HCT116 (cell line): Measurements from ENCODE around the gene SMIM12. TPM values are rescaled to one million over a fixed set of nuclear protein-coding genes. Genes with fewer than 3 reads are reported as not detected.

Source experiments
- ATAC-seq: fragments of 200-7000 bp; cut with Tn5 transposase; 2 replicates; pipeline ENCODE4 v1.9.1; 2020; ENCODE audit warnings: mild to moderate bottlenecking, moderate library complexity
- BruUV-seq: library from RNA; stranded (reverse); fragments of 400-500 nt; replicated peaks from 2 replicates; lab custom pipeline; 2021; lab: Mats Ljungman, UMichigan
- CTCF ChIA-PET: fragments of 300-600 bp; sonication (Branson Sonifier 250); formaldehyde crosslinking; loops from one replicate; lab custom pipeline; 2021; ENCODE audit warnings: antibody characterized with exemption; lab: Charles Lee
- POLR2A ChIA-PET: fragments of 300-600, 350-600 bp; sonication (Branson Sonifier 250); formaldehyde crosslinking; loops from one replicate; lab custom pipeline; 2021; ENCODE audit warnings: antibody characterized with exemption; lab: Charles Lee
- RAD21 ChIA-PET, 2 experiments: fragments of 300-600 bp; sonication (Branson Sonifier 250); formaldehyde crosslinking; loops; one replicate each; lab custom pipeline; 2023; ENCODE audit warnings: low total read pairs in 2 of 2; ENCODE audit not compliant: uncharacterized antibody in 2 of 2, unreplicated experiment in 2 of 2, low non-redundant PET in 1 of 2; lab: Charles Lee
- DNase-seq: peaks from one replicate; pipeline ENCODE4 v3.0.0-alpha.2; 2010; ENCODE audit warnings: low read depth, low spot score
- H2AFZ ChIP-seq: fragments of 200-600 bp; shearing (Covaris generic), sonication (generic); 2 replicates; pipeline ENCODE4 v1.6.1; 2017; ENCODE audit warnings: low read depth, mixed run types, mixed read lengths, antibody characterized with exemption, low read length; ENCODE audit not compliant: poor library complexity, severe bottlenecking
- H3K27ac ChIP-seq: 2 replicates; pipeline ENCODE4 v1.5.1; 2012; ENCODE audit warnings: low read depth, low read length
- H3K27me3 ChIP-seq: fragments of 200-600 bp; sonication (generic); 2 replicates; pipeline ENCODE4 v1.6.1; 2016; ENCODE audit warnings: mixed run types, low read length, mixed read lengths; ENCODE audit not compliant: insufficient read depth
- H3K36me3 ChIP-seq, 2 experiments: fragments of 200-500 bp in 1 of 2; fragments of 200-600 bp in 1 of 2; sonication (Bioruptor generic) in 1 of 2; sonication (generic) in 1 of 2; 2 replicates each; pipeline versions ENCODE4 v1.5.1 to v1.6.1; 2014 to 2016; ENCODE audit warnings: low read length in 2 of 2, inconsistent platforms in 1 of 2, mixed read lengths in 1 of 2, mixed run types in 1 of 2; ENCODE audit not compliant: insufficient read depth in 2 of 2, control insufficient read depth in 1 of 2
- H3K4me1 ChIP-seq, 2 experiments: fragments of 200-600 bp in 1 of 2; sonication (generic) in 1 of 2; 2 replicates each; pipeline versions ENCODE4 v1.5.1 to v1.6.1; 2012 to 2017; ENCODE audit warnings: low read length in 2 of 2, inconsistent platforms in 1 of 2, mild to moderate bottlenecking in 1 of 2, mixed read lengths in 1 of 2, mixed run types in 1 of 2, moderate library complexity in 1 of 2; ENCODE audit not compliant: insufficient read depth in 2 of 2, control insufficient read depth in 1 of 2
- H3K4me2 ChIP-seq: fragments of 200-600 bp; sonication (generic); 2 replicates; pipeline ENCODE4 v1.6.1; 2017; ENCODE audit warnings: mixed run types, low read length, mixed read lengths
- H3K4me3 ChIP-seq, 2 experiments: fragments of 200-600 bp in 1 of 2; sonication (generic) in 1 of 2; replicated peaks in 1 of 2; 2 replicates each; pipeline ENCODE4 v1.5.1; 2011 to 2016; ENCODE audit warnings: low read length in 2 of 2, control low read depth in 1 of 2, low read depth in 1 of 2, mild to moderate bottlenecking in 1 of 2, mixed read lengths in 1 of 2, mixed run types in 1 of 2
- H3K79me2 ChIP-seq: fragments of 200-600 bp; sonication (generic); 2 replicates; pipeline ENCODE4 v1.6.1; 2017; ENCODE audit warnings: mild to moderate bottlenecking, mixed run types, low read length, moderate library complexity, mixed read lengths; ENCODE audit not compliant: insufficient read depth
- H3K9ac ChIP-seq: fragments of 200-600 bp; sonication (generic); 2 replicates; pipeline ENCODE4 v1.6.1; 2016; ENCODE audit warnings: low read length, mixed read lengths
- H3K9me2 ChIP-seq: fragments of 200-600 bp; sonication (generic), shearing (Covaris generic); 2 replicates; pipeline ENCODE4 v1.6.1; 2017; ENCODE audit warnings: mixed run types, mild to moderate bottlenecking, moderate library complexity; ENCODE audit not compliant: insufficient read depth
- H3K9me3 ChIP-seq, 2 experiments: fragments of 200-500 bp in 1 of 2; fragments of 200-600 bp in 1 of 2; sonication (Bioruptor generic) in 1 of 2; sonication (generic) in 1 of 2; 2 replicates each; pipeline ENCODE4 v1.6.1; 2014 to 2017; ENCODE audit warnings: low read length in 2 of 2, mixed read lengths in 2 of 2, inconsistent platforms in 1 of 2, low read depth in 1 of 2, mild to moderate bottlenecking in 1 of 2, mixed run types in 1 of 2, moderate library complexity in 1 of 2; ENCODE audit not compliant: control insufficient read depth in 1 of 2, insufficient read depth in 1 of 2
- H4K20me1 ChIP-seq: fragments of 200-600 bp; sonication (generic), shearing (Covaris generic); 2 replicates; pipeline ENCODE4 v1.6.1; 2017; ENCODE audit warnings: mixed run types, mild to moderate bottlenecking, moderate library complexity; ENCODE audit not compliant: insufficient read depth
- ATF3 ChIP-seq: IDR thresholded peaks from 2 replicates; pipeline ENCODE4 v1.6.1; 2012
- EZH2 ChIP-seq: fragments of 200-600 bp; sonication (generic); IDR thresholded peaks from 2 replicates; pipeline ENCODE4 v1.6.1; 2017; ENCODE audit warnings: antibody characterized with exemption, mixed run types
- FOSL1 ChIP-seq: IDR thresholded peaks from 2 replicates; pipeline ENCODE4 v1.6.1; 2012; ENCODE audit warnings: low read depth
- MAX ChIP-seq: IDR thresholded peaks from 2 replicates; pipeline ENCODE4 v1.6.1; 2012
- POLR2A ChIP-seq: IDR thresholded peaks from 2 replicates; pipeline ENCODE4 v1.7.0; 2011; ENCODE audit warnings: borderline replicate concordance; ENCODE audit not compliant: insufficient read depth, insufficient read length; ENCODE audit errors: extremely low read depth
- SIN3A ChIP-seq: IDR thresholded peaks from 2 replicates; pipeline ENCODE4 v1.6.1; 2012; ENCODE audit warnings: low read depth
- SRF ChIP-seq: IDR thresholded peaks from 2 replicates; pipeline ENCODE4 v1.6.1; 2012; ENCODE audit warnings: low read depth
- TCF7L2 ChIP-seq: IDR thresholded peaks from 2 replicates; pipeline ENCODE4 v1.7.0; 2011; ENCODE audit warnings: borderline replicate concordance, inconsistent platforms; ENCODE audit not compliant: insufficient read depth, insufficient read length; ENCODE audit errors: extremely low read depth
- ZBTB33 ChIP-seq: IDR thresholded peaks from 2 replicates; pipeline ENCODE4 v1.6.1; 2011; ENCODE audit warnings: mild to moderate bottlenecking, low read length, moderate library complexity; ENCODE audit not compliant: insufficient replicate concordance; ENCODE audit errors: extremely low read depth
- ZFX ChIP-seq: fragments of 450-650 bp; IDR thresholded peaks from 2 replicates; pipeline ENCODE4 v1.6.1; 2017
- intact Hi-C: fragments of 100-400 bp; cut with micrococcal nuclease; formaldehyde crosslinking; loops from 2 replicates; pipeline ENCODE4 v1.10.0; 2022
- total RNA-seq: library from RNA; stranded (reverse); gene quantifications from one replicate; pipeline ENCODE4 v1.2.1, GENCODE V29; 2021; ENCODE audit not compliant: unreplicated experiment

SMIM12 gene
- total RNA-seq, 1 experiment from 2014 or later, result 31.3 TPM

- no peak overlapping the region for H2AFZ ChIP-seq
- H3K4me3 ChIP-seq, result no peak overlapping the region
- H3K27ac ChIP-seq, result no peak overlapping the region
- no peaks in the 10 kb centered on the region for H3K9me3 ChIP-seq
- no peaks in the 10 kb centered on the region for H3K9me2 ChIP-seq
- ATAC-seq (no peak), DNase-seq (no peak)
- no peak overlapping the region for H3K4me2 ChIP-seq
- ChIA-PET POLR2A (interaction anchor here (1.5 kb wide), 1 partner anchor 10 kb away, joined by 3 read pairs; the partner anchor contains the start of gene SMIM12), CTCF (interaction anchor here (1.2 kb wide), 1 partner anchor 10 kb away, joined by 3 read pairs; the partner anchor contains the start of gene SMIM12), RAD21 (no interaction called here)
- no peak overlapping the region for H3K9ac ChIP-seq
- no peaks in the 10 kb centered on the region for H3K36me3 ChIP-seq
- no peaks in the 10 kb centered on the region for H3K79me2 ChIP-seq
- TF ChIP-seq ZBTB33 (no peak), SRF (no peak), ATF3 (no peak), ZFX (no peak), POLR2A (no peak), EZH2 (no peak), MAX (no peak), TCF7L2 (no peak), FOSL1 (no peak), SIN3A (no peak)
- H4K20me1 ChIP-seq, result no peaks in the 10 kb centered on the region
- H3K4me1 ChIP-seq, result peaks cover 0 to 8% of the 10 kb centered on the region in 2 experiments; a peak in 2 of 4 replicates
- intact Hi-C loops, result no loop called here
- H3K27me3 ChIP-seq, result peaks cover 37% of the 10 kb centered on the region
- BruUV-seq, result no TSS peak
Observed at GRCh38 chr1:34869760-34870159, 10.2 kb upstream of the SMIM12 start.
